NCI-H146 treated with DMSO at 0.1 percent for 48 hours (cell line): Measurements from ENCODE around the gene PTRH1.
A peak's percentile ranks its signal among the peaks of the same experiment; 100 is the strongest.

ENCODE experiments used
- DNase-seq: peaks from one replicate; lab custom pipeline; 2025; ENCODE audit not compliant: unreplicated experiment; lab: John Stamatoyannopoulos, UW

Gene PTRH1

GRCh38 chr9:127720031-127720864 is 4.8 kb upstream of the PTRH1 start:
- no peak for DNase-seq

GRCh38 chr9:127717766-127718165 is 2.3 kb upstream of the PTRH1 start:
- DNase-seq: no peak

- DNase-seq: no peak
Measured at GRCh38 chr9:127716412-127716811, 949 bp upstream of the PTRH1 start.

GRCh38 chr9:127714951-127715469 is 453 bp downstream of the PTRH1 start:
- no peak for DNase-seq

- DNase-seq: no peak
Measured at GRCh38 chr9:127714020-127714750, 1.3 kb downstream of the PTRH1 start.

GRCh38 chr9:127712867-127713266 is 2.6 kb downstream of the PTRH1 start:
- DNase-seq: no peak

GRCh38 chr9:127712371-127712770 is 3.1 kb downstream of the PTRH1 start:
- DNase-seq: no peak

- DNase-seq: peak; percentile 83
Measured at GRCh38 chr9:127711831-127712274, 3.6 kb downstream of the PTRH1 start.

GRCh38 chr9:127711226-127711701 is 4.2 kb downstream of the PTRH1 start:
- DNase-seq: no peak

GRCh38 chr9:127710204-127710783 is 5.2 kb downstream of the PTRH1 start:
- no peak for DNase-seq

GRCh38 chr9:127708952-127709587 is 6.4 kb downstream of the PTRH1 start:
- DNase-seq: no peak

- peak; percentile 16 for DNase-seq
Measured at GRCh38 chr9:127707766-127708165, 7.7 kb downstream of the PTRH1 start.

GRCh38 chr9:127706836-127707241 is 8.6 kb downstream of the PTRH1 start, which contains the start of gene CFAP157:
Gene CFAP157 (plus strand): TSS chr9:127706988. CDS start chr9:127707032, 44 bp downstream.
- DNase-seq: peak; percentile 30

GRCh38 chr9:127705577-127706379 is 9.7 kb downstream of the PTRH1 start:
- DNase-seq: no peak

GRCh38 chr9:127703289-127703946 is 12.0 kb downstream of the PTRH1 start:
- DNase-seq: no peak

GRCh38 chr9:127700594-127701255 is 14.7 kb downstream of the PTRH1 start:
- DNase-seq: no peak

GRCh38 chr9:127700140-127700539 is 15.3 kb downstream of the PTRH1 start:
- no peak for DNase-seq

GRCh38 chr9:127698985-127699670 is 16.3 kb downstream of the PTRH1 start:
- DNase-seq: no peak
